Fibroblast of upper back skin (primary cell): Measurements from ENCODE around the gene BRPF3.

Experiments
- DNase-seq: peaks from one replicate; pipeline ENCODE4 v3.0.0-alpha.2; 2013

BRPF3 gene

GRCh38 chr6:36272234-36272633 lies 75.7 kb downstream of the BRPF3 start:
- DNase-seq, result no peak

DNA sequence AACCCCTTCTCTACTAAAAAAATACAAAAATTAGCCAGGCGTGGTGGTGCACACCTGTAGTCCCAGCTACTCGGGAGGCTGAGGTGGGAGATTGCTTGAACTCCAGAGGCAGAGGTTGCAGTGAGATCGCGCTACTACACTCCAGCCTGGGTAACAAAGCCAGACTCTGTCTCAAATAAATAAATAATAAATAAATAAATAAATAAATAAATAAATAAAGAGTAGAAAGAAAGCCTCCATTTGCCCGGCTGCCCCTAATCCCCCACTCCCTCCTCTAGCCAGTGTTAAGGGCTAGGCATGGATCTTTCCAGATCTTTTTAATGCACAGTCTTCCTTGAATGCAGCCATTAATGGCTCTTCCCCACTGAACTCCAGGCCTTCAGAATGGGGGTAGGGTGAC lies 76.5 kb downstream of the BRPF3 start:
- DNase-seq, result no peak

DNA sequence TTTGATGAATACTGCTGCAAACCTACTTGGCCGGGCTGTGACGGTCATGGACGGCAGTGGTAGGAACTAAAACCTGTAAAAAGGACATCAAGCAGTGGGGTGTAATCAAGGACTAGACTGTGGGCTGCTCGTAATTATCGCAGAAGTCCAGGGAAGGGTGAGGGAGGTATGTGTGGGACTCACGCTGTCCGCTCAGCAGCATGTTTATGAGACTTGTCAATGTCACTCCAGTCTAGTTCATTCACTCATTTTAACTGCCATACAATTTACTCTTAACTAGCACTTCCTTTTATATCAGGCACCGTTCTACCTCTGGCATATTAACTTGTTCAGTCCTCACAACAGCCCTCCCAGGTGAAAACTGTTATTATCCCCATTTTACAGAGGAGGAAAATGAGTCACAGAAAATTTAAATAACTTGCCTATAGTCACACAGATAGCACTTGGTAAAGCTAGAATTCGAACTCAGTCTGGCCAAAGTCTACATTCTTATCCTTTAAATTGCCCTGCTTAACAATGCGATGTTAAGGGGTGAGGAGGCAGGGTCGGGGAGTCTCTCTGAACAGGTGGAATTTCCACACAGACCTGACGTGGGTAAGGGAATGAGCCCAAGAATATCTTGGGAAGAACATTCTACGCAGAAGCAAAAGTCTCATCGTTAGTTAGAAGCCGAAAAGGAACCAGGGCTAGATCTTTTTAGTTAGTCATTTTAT lies 77.4 kb downstream of the BRPF3 start:
- no peak for DNase-seq

- no peak for DNase-seq
Measured at GRCh38 chr6:36276581-36277536, 80.3 kb downstream of the BRPF3 start.

DNA sequence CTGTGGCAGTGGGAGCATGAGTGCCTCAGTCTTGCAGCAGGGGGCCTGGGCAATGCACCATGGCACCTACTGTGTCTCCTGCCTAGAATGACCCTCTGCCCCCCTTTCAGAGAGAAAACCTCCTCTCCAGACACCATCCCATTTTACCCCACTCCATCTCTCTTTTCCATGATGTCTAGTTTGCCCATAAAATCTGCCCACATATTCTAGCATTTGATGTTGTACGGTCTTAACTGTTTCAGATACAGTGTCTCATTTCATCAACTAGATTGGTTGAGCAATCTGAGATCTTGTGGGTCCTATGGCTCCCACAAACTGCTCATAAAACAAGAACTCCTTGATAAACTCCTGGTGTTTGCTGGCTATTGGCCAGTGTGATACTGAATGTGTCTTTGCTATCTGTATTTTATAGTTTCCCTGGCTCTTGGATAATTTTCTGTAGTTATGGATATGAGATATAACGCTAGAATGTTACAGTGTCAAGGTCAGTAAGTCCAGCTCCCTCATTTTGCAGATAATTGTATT lies 81.5 kb downstream of the BRPF3 start:
- DNase-seq, result no peak

DNA sequence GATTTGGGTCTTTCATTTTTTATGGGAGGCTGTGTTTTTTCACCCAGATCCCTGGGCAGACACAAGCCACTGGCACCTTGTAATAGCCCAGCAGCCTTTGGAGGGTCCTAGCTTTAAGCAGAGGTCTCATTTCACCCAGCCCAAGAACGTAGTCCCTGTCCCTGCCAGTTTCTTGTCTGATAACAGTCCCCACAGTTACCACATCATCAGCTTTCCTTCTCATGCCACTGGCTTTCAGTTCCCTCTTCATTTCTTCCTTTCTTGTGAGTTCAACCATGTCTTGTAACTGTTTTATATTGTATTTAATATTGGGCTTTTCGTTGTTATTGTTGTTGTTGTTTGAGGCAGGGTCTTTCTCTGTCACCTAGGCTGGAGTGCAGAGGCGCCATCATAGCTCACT lies 83.9 kb downstream of the BRPF3 start:
- DNase-seq, result no peak

DNA sequence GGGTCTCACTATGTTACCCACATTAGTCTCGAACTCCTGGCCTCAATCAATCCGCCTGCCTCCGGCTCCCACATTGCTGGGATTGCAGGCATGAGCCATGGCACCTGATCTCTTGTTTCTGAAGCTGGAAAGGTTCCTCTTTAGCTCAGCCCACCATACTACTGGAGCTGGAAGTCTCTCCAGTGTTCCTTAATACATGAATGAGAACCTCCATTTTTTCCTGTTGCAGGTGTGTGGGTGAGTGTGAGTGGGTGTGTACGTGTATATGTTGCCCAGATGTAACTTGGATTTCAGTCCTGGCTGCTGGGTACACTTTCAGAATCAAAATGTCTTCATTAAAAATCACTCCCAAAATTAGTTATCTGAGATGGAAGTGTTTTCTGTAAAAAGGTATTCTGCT lies 84.4 kb downstream of the BRPF3 start:
- DNase-seq, result no peak
